ENCODE results near the gene ACER2. TPM values are rescaled to one million over a fixed set of nuclear protein-coding genes. Genes with fewer than 3 reads are reported as not detected.

ACER2 gene
- total RNA-seq, 1 experiment from 2014 or later = 1.1 TPM

DNA sequence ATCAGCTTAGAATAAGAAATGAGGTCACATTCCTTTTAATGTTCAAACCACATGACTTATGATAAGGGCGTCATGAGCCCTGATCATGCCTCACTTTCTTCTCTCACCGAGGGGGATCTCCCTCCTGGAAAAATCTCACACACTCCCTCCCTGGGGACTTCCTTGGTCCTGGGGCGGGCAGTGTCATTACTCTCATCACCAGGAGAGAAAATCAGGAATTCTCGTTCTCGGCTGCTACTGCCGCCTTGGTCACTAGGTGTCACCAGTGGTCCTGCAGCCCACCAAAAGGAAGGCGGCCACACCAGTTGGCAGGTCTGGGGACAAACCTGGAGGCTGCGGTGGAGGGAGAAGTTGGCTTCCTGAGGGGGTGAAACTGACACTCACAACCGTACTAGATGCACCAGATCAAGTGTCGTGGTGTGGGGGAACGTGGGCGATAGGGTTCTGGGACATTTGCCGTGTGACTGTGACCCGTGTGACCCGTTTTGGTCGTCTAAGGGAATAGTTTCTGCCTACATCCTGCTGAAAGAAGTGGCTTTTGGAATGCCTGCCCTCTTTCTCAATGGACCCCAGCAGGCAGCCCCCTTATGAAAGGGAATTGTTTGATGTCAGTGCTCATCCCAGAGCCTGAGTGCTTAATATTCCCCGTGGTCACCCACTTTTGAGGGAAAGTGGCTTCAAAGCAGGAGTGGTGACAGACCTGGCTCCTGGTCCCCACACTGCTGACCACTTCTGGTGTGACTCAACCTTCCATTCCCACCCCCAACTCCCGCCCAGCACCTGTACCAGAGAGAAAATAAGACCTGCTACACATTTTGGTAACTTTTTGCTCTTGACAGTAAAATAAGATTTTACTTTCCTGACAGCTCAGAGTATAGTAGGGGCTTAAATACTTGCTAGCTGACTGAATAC, 63.2 kb downstream of the ACER2 start:
- Histone ChIP-seq H3K27me3 (ENCODE audit: low read length) (no peaks in the 10 kb centered on the region), H3K4me1 (ENCODE audit: low read length) (no peaks in the 10 kb centered on the region), H3K9me3 (ENCODE audit: low read length) (no peaks in the 10 kb centered on the region), H3K4me3 (ENCODE audit: low read length) (no peak overlapping the region), H3K79me2 (ENCODE audit: low read length) (no peaks in the 10 kb centered on the region), H3K4me2 (ENCODE audit: low read depth, low read length, poor library complexity, severe bottlenecking) (no peak overlapping the region), H4K20me1 (ENCODE audit: insufficient read depth, low read depth, low read length) (no peaks in the 10 kb centered on the region), H3K9me2 (replicated peaks; ENCODE audit: insufficient read depth, low read length) (no peaks in the 10 kb centered on the region), H3K36me3 (ENCODE audit: insufficient read depth, low read length) (no peaks in the 10 kb centered on the region), H2AFZ (ENCODE audit: low read length) (no peak overlapping the region), H3K27ac (ENCODE audit: low read length) (no peak overlapping the region), H3K9ac (ENCODE audit: low read length) (no peak overlapping the region)
- peak; percentile 66 for DNase-seq

- Histone ChIP-seq H4K20me1 (ENCODE audit: insufficient read depth, low read depth, low read length) (no peaks in the 10 kb centered on the region), H3K4me3 (ENCODE audit: low read length) (no peak overlapping the region), H3K9me3 (ENCODE audit: low read length) (no peaks in the 10 kb centered on the region), H3K4me1 (ENCODE audit: low read length) (no peaks in the 10 kb centered on the region), H3K9me2 (replicated peaks; ENCODE audit: insufficient read depth, low read length) (no peaks in the 10 kb centered on the region), H3K9ac (ENCODE audit: low read length) (no peak overlapping the region), H3K79me2 (ENCODE audit: low read length) (no peaks in the 10 kb centered on the region), H3K4me2 (ENCODE audit: low read depth, low read length, poor library complexity, severe bottlenecking) (no peak overlapping the region), H3K36me3 (ENCODE audit: insufficient read depth, low read length) (no peaks in the 10 kb centered on the region), H3K27ac (ENCODE audit: low read length) (no peak overlapping the region), H2AFZ (ENCODE audit: low read length) (no peak overlapping the region), H3K27me3 (ENCODE audit: low read length) (no peaks in the 10 kb centered on the region)
- DNase-seq = no peak
Measured at GRCh38 chr9:19473605-19474004, 64.8 kb downstream of the ACER2 start.

DNA sequence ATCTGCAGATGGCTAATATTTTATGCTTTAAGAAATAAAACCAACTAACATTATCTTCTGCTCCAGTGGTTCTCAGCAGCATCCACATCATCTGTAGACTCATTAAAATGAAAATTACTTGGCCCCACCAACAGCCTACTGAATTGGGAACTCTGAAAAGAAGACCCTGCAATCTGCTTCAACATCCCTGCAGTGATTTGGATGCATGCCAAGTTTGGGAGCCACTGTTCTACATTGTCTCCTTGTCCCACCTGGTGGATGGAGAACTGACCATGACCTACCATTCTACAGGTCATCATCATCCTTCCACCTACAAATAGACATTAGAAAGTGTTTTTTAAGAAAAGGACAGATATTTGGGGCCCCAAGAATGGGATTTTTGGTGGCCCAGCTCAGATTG, 71.1 kb downstream of the ACER2 start:
- Histone ChIP-seq H3K36me3 (ENCODE audit: insufficient read depth, low read length) (no peaks in the 10 kb centered on the region), H3K9me3 (ENCODE audit: low read length) (no peaks in the 10 kb centered on the region), H3K27me3 (ENCODE audit: low read length) (no peaks in the 10 kb centered on the region), H3K9ac (ENCODE audit: low read length) (no peak overlapping the region), H3K9me2 (replicated peaks; ENCODE audit: insufficient read depth, low read length) (no peaks in the 10 kb centered on the region), H4K20me1 (ENCODE audit: insufficient read depth, low read depth, low read length) (no peaks in the 10 kb centered on the region), H2AFZ (ENCODE audit: low read length) (no peak overlapping the region), H3K79me2 (ENCODE audit: low read length) (no peaks in the 10 kb centered on the region), H3K4me3 (ENCODE audit: low read length) (no peak overlapping the region), H3K4me2 (ENCODE audit: low read depth, low read length, poor library complexity, severe bottlenecking) (no peak overlapping the region), H3K4me1 (ENCODE audit: low read length) (no peaks in the 10 kb centered on the region), H3K27ac (ENCODE audit: low read length) (no peak overlapping the region)
- DNase-seq = no peak

DNA sequence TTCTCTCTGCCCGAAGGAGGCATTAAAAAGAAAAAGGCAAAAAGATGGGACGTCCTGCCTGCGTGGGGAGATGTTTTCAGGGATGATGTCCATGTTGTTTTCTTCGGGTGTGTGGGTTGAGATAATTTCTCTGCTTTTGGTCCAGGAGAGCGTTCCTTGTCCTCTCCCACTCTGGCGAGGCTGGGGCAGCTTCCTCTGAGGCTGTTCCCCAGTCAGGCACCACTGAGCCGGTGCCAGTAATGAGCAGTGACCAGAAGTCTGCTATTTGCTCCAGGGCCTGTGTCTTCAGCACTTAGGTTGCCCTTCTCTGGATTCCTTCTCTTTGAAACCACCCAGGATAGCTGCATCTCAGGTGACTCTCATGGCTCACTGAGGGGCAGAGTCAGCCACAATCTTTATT, 71.5 kb downstream of the ACER2 start:
- Histone ChIP-seq H3K27me3 (ENCODE audit: low read length) (no peaks in the 10 kb centered on the region), H3K9ac (ENCODE audit: low read length) (no peak overlapping the region), H3K36me3 (ENCODE audit: insufficient read depth, low read length) (no peaks in the 10 kb centered on the region), H3K27ac (ENCODE audit: low read length) (no peak overlapping the region), H3K9me3 (ENCODE audit: low read length) (no peaks in the 10 kb centered on the region), H3K79me2 (ENCODE audit: low read length) (no peaks in the 10 kb centered on the region), H3K4me3 (ENCODE audit: low read length) (no peak overlapping the region), H3K4me1 (ENCODE audit: low read length) (no peaks in the 10 kb centered on the region), H3K9me2 (replicated peaks; ENCODE audit: insufficient read depth, low read length) (no peaks in the 10 kb centered on the region), H4K20me1 (ENCODE audit: insufficient read depth, low read depth, low read length) (no peaks in the 10 kb centered on the region), H3K4me2 (ENCODE audit: low read depth, low read length, poor library complexity, severe bottlenecking) (no peak overlapping the region), H2AFZ (ENCODE audit: low read length) (no peak overlapping the region)
- DNase-seq = no peak

- Histone ChIP-seq H3K4me3 (ENCODE audit: low read length) (no peak overlapping the region), H3K9me3 (ENCODE audit: low read length) (no peaks in the 10 kb centered on the region), H3K9me2 (replicated peaks; ENCODE audit: insufficient read depth, low read length) (no peaks in the 10 kb centered on the region), H3K4me2 (ENCODE audit: low read depth, low read length, poor library complexity, severe bottlenecking) (no peak overlapping the region), H3K27ac (ENCODE audit: low read length) (no peak overlapping the region), H3K79me2 (ENCODE audit: low read length) (no peaks in the 10 kb centered on the region), H3K9ac (ENCODE audit: low read length) (no peak overlapping the region), H3K36me3 (ENCODE audit: insufficient read depth, low read length) (no peaks in the 10 kb centered on the region), H3K4me1 (ENCODE audit: low read length) (no peaks in the 10 kb centered on the region), H3K27me3 (ENCODE audit: low read length) (no peaks in the 10 kb centered on the region), H4K20me1 (ENCODE audit: insufficient read depth, low read depth, low read length) (no peaks in the 10 kb centered on the region), H2AFZ (ENCODE audit: low read length) (no peak overlapping the region)
- DNase-seq = no peak
Measured at GRCh38 chr9:19481121-19481870, 72.5 kb downstream of the ACER2 start.

- Histone ChIP-seq H3K4me1 (ENCODE audit: low read length) (no peaks in the 10 kb centered on the region), H3K4me3 (ENCODE audit: low read length) (no peak overlapping the region), H3K9me3 (ENCODE audit: low read length) (no peaks in the 10 kb centered on the region), H3K36me3 (ENCODE audit: insufficient read depth, low read length) (no peaks in the 10 kb centered on the region), H4K20me1 (ENCODE audit: insufficient read depth, low read depth, low read length) (no peaks in the 10 kb centered on the region), H3K79me2 (ENCODE audit: low read length) (no peaks in the 10 kb centered on the region), H3K27me3 (ENCODE audit: low read length) (no peaks in the 10 kb centered on the region), H3K4me2 (ENCODE audit: low read depth, low read length, poor library complexity, severe bottlenecking) (no peak overlapping the region), H3K9ac (ENCODE audit: low read length) (no peak overlapping the region), H3K9me2 (replicated peaks; ENCODE audit: insufficient read depth, low read length) (no peaks in the 10 kb centered on the region), H2AFZ (ENCODE audit: low read length) (no peak overlapping the region), H3K27ac (ENCODE audit: low read length) (no peak overlapping the region)
- no peak for DNase-seq
Measured at GRCh38 chr9:19481971-19482404, 73.2 kb downstream of the ACER2 start.

GRCh38 chr9:19484699-19485098, 75.9 kb downstream of the ACER2 start:
- H3K79me2 ChIP-seq (ENCODE audit: low read length) = no peaks in the 10 kb centered on the region
- H3K9ac ChIP-seq (ENCODE audit: low read length) = no peak overlapping the region
- H3K27ac ChIP-seq (ENCODE audit: low read length) = no peak overlapping the region
- H3K4me3 ChIP-seq (ENCODE audit: low read length) = no peak overlapping the region
- H3K9me3 ChIP-seq (ENCODE audit: low read length) = no peaks in the 10 kb centered on the region
- no peak overlapping the region for H2AFZ ChIP-seq (ENCODE audit: low read length)
- H3K27me3 ChIP-seq (ENCODE audit: low read length) = no peaks in the 10 kb centered on the region
- H4K20me1 ChIP-seq (ENCODE audit: insufficient read depth, low read depth, low read length) = no peaks in the 10 kb centered on the region
- no peaks in the 10 kb centered on the region for H3K4me1 ChIP-seq (ENCODE audit: low read length)
- H3K4me2 ChIP-seq (ENCODE audit: low read depth, low read length, poor library complexity, severe bottlenecking) = no peak overlapping the region
- H3K9me2 ChIP-seq (replicated peaks; ENCODE audit: insufficient read depth, low read length) = no peaks in the 10 kb centered on the region
- no peak for DNase-seq
- no peaks in the 10 kb centered on the region for H3K36me3 ChIP-seq (ENCODE audit: insufficient read depth, low read length)

DNA sequence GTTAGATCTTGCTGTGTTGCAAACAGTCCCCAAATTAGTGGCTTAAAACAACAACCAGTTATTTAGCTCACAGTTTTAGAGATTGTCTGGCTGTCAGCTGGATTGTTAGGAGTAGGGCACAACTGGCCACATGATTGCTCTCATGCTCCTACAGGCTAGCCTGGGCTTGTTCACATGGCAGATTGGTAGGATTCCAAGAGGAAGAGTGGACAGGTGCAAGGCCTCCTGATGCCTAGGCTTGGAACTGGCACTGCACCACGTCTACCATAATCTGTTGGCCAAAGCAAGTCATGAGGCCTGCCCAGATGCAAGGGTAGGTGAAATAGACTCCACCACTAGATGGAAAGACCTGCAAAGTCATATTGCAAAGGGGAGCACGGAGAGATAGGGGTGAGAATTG, 76.4 kb downstream of the ACER2 start:
- Histone ChIP-seq H4K20me1 (ENCODE audit: insufficient read depth, low read depth, low read length) (no peaks in the 10 kb centered on the region), H3K79me2 (ENCODE audit: low read length) (no peaks in the 10 kb centered on the region), H3K4me1 (ENCODE audit: low read length) (no peaks in the 10 kb centered on the region), H3K9ac (ENCODE audit: low read length) (no peak overlapping the region), H2AFZ (ENCODE audit: low read length) (no peak overlapping the region), H3K36me3 (ENCODE audit: insufficient read depth, low read length) (no peaks in the 10 kb centered on the region), H3K9me2 (replicated peaks; ENCODE audit: insufficient read depth, low read length) (no peaks in the 10 kb centered on the region), H3K27me3 (ENCODE audit: low read length) (no peaks in the 10 kb centered on the region), H3K4me3 (ENCODE audit: low read length) (no peak overlapping the region), H3K27ac (ENCODE audit: low read length) (no peak overlapping the region), H3K4me2 (ENCODE audit: low read depth, low read length, poor library complexity, severe bottlenecking) (no peak overlapping the region), H3K9me3 (ENCODE audit: low read length) (no peaks in the 10 kb centered on the region)
- no peak for DNase-seq

All from Karpas-422 (cell line).